ENCODE data around the gene GRID1. TPM values are rescaled to one million over a fixed set of nuclear protein-coding genes. Genes with fewer than 3 reads are reported as not detected.

Gene GRID1
- total RNA-seq, 2 donors from 2014 or later: 0.52 to 0.59 TPM

DNA sequence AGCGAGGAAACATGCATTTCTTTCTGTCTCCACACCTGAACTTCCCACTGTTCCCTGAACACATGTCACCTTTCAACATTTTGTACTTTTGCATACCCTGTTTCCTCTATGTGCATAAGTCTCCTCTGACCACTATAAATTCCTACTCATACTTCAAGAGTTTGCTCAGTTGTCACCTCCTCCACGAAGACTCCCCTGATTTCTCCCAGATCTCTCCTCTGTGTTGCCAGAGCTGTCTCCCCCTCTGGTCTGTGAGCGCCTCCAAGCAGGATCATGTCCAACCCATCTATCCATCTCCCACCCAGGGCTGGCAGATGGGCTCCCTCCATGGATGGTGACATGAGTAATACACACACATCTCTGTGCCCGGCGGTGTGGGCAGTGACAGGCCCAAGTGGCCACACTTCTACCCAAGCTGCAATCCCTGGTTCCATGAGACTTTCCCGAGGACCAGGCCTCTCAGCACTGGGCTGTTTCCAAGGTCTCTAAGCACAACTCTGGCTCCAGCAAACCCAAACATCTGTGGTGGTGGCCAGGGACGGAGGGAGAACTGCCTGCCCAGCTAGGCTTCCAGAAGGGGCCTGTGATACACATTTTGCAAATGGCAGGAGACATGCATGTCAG is 135.9 kb downstream of the GRID1 start:
- intact Hi-C loops (cut with DNase I): no loop called here
- no peak for ATAC-seq
- no peak for DNase-seq

GRCh38 chr10:86229811-86230556 is 136.6 kb downstream of the GRID1 start:
- ATAC-seq (no peak), DNase-seq (no peak)
- intact Hi-C loops (cut with DNase I): no loop called here

DNA sequence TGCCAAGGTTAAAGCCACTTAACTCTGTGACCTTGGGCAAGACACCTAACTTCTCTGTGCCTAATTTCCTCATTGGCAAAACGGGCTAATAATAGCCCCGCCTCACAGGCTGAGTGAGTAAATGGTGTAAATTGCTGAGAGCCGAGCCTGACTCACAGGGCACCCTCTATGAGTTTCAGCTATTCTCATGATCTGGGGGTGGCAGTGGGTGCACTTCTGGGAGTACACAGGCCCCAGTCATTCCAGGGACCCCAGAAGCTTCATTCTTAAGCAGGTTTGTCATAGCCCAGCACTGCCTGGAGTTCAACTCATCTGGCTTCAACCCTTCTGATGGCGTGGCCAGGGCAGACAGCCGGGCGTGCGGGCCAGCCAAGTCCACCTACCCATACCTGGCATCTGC is 137.2 kb downstream of the GRID1 start:
- ATAC-seq (peak in 1 of 2 donors; percentile 28), DNase-seq (no peak)
- intact Hi-C loops (cut with DNase I): no loop called here

DNA sequence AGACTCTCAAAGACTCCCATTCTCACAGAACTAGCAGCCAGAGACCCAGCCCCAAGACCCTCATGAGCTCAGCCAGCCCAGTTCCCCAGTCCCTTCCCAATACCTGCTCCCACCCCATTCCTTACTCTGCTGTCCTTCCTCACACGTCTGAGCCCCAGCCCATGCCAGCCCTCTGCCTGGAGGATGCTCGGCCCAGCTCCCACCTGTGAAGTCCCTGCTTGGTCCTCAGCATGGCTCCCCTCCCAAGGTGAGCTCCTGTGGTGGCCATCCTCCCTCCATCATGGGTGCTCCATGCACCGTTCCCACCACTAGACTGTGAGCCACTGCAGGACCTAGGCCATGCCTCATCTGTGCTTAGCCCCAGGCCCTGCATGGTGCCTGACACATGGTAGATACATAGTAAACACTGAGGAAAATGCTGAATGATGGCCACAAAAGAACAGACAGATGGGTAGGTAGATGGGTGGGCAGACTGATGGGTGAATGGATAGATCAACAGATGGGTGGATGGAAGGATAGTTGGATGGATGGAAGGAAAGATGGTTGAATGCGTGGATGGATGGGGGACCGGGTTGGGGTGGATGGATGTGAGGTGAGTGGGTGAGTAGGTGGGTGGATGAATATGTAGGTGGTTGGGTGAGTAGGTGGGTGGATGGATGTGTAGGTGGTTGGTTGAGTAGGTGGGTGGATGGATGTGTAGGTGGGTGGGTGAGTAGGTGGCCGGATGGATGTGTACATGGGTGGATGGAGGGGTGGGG is 138.9 kb downstream of the GRID1 start:
- ATAC-seq: no peak
- no peak for DNase-seq
- intact Hi-C loops (cut with DNase I): no loop called here

DNA sequence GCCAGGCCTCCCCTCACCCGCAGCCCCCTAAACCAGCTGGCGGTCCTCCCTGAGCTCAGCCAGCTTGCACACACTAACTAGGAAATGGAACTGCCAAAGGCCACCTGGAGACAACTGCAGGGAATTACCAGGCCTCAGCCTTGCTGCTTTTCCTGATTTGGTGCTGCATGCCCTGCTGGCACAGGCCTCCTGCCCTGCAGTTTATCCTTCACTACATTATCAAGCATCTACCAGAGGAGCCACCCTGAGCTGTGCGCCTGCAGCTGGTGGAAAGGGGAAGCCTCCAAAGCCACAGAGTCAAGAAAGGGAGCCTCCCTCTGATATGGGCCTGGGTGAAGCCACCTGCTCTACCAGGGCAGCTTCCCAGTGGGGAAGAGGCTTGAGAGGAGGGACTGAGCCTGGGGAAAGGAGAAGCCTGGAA is 139.8 kb downstream of the GRID1 start:
- DNase-seq (no peak), ATAC-seq (no peak)
- intact Hi-C loops (cut with DNase I): no loop called here

DNA sequence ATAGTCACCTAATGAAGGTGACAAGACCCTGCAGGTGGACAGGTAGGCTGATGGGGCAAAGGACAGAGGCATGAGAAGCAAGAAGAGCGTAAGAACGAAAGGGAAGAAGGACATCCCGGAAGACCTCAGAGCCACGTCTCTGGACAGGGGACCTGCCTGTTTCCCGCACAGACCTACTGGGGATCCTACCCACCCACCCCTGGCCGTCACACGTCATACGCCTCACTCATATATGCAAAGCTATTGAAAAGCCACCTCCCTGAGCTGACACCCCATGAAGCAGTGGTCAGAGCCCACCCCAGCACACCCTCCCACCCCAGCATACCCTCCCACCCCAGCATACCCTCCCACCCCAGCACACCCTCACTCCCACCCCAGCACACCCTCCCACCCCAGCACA is 140.6 kb downstream of the GRID1 start:
- intact Hi-C loops (cut with DNase I): no loop called here
- no peak for ATAC-seq
- DNase-seq: no peak

GRCh38 chr10:86225103-86225782 is 141.4 kb downstream of the GRID1 start:
- ATAC-seq (peak in 1 of 2 donors; percentile 55), DNase-seq (no peak)
- intact Hi-C loops (cut with DNase I): no loop called here

DNA sequence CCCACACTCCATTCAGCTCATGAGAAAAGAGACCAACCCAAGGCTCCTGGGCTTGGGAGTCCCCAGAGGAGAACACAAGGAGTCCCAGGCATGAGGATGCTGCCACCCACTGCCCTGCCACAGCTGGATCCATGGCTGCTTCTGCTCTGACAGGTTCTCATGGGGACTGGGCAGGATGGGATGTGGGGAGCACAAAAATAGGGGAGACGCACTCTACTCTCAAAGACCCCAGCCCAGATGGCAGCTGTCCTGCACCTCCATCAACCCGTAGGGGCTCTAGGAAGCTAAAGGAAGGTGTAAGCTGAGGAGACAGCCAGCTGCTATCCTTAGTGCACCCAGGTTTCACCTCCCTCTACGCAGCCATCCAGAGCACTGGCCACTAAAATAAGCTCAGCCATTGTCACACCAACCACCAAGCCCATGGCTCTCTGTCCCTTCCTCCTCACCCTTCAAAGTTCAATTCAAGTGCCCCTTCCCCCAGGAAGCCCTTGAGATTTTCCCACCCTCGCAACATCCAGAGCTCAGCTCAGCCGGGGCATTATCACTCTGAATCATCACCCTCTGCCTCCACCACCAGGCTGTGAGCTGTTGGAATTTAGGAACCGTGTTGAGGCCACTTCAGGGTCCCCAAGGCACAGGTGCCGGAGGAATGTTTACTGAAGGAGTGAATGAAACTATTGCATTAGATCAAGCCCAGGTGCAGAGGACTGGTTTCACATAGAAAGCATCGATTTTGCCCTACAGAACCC is 142.1 kb downstream of the GRID1 start:
- intact Hi-C loops (cut with DNase I): no loop called here
- ATAC-seq: no peak
- no peak for DNase-seq

- intact Hi-C loops (cut with DNase I): no loop called here
- no peak for DNase-seq
- no peak for ATAC-seq
Measured at GRCh38 chr10:86223256-86223655, 143.3 kb downstream of the GRID1 start.

GRCh38 chr10:86222687-86223086 is 143.9 kb downstream of the GRID1 start:
- ATAC-seq (no peak), DNase-seq (no peak)
- intact Hi-C loops (cut with DNase I): no loop called here

GRCh38 chr10:86222336-86222650 is 144.3 kb downstream of the GRID1 start:
- intact Hi-C loops (cut with DNase I): no loop called here
- DNase-seq (no peak), ATAC-seq (no peak)

GRCh38 chr10:86221442-86222335 is 144.9 kb downstream of the GRID1 start:
- ATAC-seq: no peak
- intact Hi-C loops (cut with DNase I): no loop called here
- DNase-seq: no peak

- ATAC-seq: no peak
- no peak for DNase-seq
- intact Hi-C loops (cut with DNase I): no loop called here
Measured at GRCh38 chr10:86220626-86221025, 146.0 kb downstream of the GRID1 start.

GRCh38 chr10:86219271-86219670 is 147.3 kb downstream of the GRID1 start:
- intact Hi-C loops (cut with DNase I): no loop called here
- no peak for ATAC-seq
- DNase-seq: no peak

DNA sequence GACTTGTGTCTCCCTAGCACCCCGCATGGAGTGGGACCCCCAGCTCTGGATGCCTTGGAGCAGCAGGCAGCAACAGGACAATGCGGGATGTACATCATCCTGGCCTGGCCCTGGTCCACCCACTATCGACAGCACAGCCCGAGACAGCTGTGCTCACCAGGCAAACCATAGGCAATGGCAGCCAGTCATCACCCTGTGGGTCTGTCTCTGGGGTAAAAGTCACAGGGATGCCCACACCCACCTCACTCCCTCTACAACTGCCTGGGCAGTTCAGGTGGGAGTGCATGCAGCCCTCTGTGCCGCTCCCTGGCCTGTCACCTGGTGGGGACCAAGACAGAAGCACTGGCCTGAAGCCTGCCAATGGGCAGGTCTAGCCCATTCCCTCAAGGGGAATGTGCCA is 147.8 kb downstream of the GRID1 start:
- DNase-seq (no peak), ATAC-seq (no peak)
- intact Hi-C loops (cut with DNase I): no loop called here

DNA sequence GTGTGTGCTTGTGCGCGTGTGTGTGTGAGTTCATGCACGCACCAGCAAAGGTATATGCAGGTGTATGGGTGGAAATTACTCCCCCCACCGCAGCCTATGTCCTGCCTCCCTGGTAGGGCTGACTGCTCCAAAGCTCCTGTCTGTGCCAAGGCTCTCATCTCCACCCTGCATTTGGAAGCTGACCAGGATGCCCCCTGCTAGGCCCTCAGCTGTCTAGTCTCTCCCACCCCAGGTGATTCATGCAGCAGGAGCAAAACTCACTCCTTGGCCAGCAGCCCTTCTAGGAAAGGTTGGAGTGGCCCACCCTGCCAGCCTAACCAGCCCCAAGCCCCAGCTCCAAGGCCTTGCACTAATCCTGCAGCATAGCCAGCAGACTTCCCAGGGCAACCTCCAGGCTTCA is 148.4 kb downstream of the GRID1 start:
- intact Hi-C loops (cut with DNase I): no loop called here
- DNase-seq: no peak

GRCh38 chr10:86217371-86218080 is 149.1 kb downstream of the GRID1 start:
- intact Hi-C loops (cut with DNase I): no loop called here
- ATAC-seq (peak in 1 of 2 donors; percentile 18), DNase-seq (no peak)

More for the DNA sequence above, 148.4 kb downstream of the GRID1 start:
- ATAC-seq: no peak

GRCh38 chr10:86216886-86217285 is 149.7 kb downstream of the GRID1 start:
- DNase-seq: no peak
- intact Hi-C loops (cut with DNase I): no loop called here
- no peak for ATAC-seq

Measured in left cardiac atrium (tissue), 4 donors.